HepG2 (cell line): ENCODE results near the gene SAMD4A. TPM values are rescaled to one million over a fixed set of nuclear protein-coding genes. Genes with fewer than 3 reads are reported as not detected.

ENCODE experiments used
- ATAC-seq: fragments of 200-7000 bp; cut with Tn5 transposase; 3 replicates; pipeline ENCODE4 v1.9.1; 2020; ENCODE audit warnings: mild to moderate bottlenecking, moderate library complexity
- BruUV-seq: library from RNA; stranded (reverse); fragments of 400-500 nt; replicated peaks from 2 replicates; lab custom pipeline; 2021; lab: Mats Ljungman, UMichigan
- CTCF ChIA-PET: fragments of 300-600 bp; formaldehyde crosslinking; extraction: SDS; loops from one replicate; lab custom pipeline; 2021; ENCODE audit warnings: low total read pairs, inconsistent platforms, low intra/inter-chr PET ratio; lab: Yijun Ruan, JAX
- POLR2A ChIA-PET: fragments of 350-600 bp; sonication (Branson Sonifier 250); formaldehyde crosslinking; loops from one replicate; lab custom pipeline; 2020; ENCODE audit warnings: antibody characterized with exemption, inconsistent platforms; lab: Yijun Ruan, JAX
- DNase-seq: peaks from one replicate; pipeline ENCODE4 v3.0.0-alpha.2; 2015; ENCODE audit warnings: low spot score
- FAIRE-seq: peaks from 3 replicates; lab custom pipeline; 2011; peaks lifted over from hg19 to GRCh38; lab: Jason Lieb, UNC
- H2AFZ ChIP-seq: one replicate; pipeline ENCODE4 v1.6.1; 2011; ENCODE audit warnings: low read length, inconsistent platforms
- H3K27ac ChIP-seq: fragments of 300-600 bp; 3 replicates; pipeline ENCODE4 v1.8.0; 2011; ENCODE audit warnings: mixed run types, mild to moderate bottlenecking, mixed read lengths, low read length, inconsistent platforms; ENCODE audit not compliant: insufficient read depth; ENCODE audit errors: extremely low read length
- H3K27me3 ChIP-seq, 2 experiments: fragments of 200-600 bp in 1 of 2; 2 replicates in 1 of 2; 3 replicates in 1 of 2; pipeline versions ENCODE4 v1.6.0 to v1.8.0; 2011; ENCODE audit warnings: low read length in 2 of 2, mild to moderate bottlenecking in 2 of 2, moderate library complexity in 2 of 2, inconsistent platforms in 1 of 2; ENCODE audit not compliant: insufficient read depth in 2 of 2, control insufficient read depth in 1 of 2
- H3K36me3 ChIP-seq, 2 experiments: fragments of 200-600 bp in 1 of 2; replicated peaks in 1 of 2; 2 replicates in 1 of 2; 3 replicates in 1 of 2; pipeline versions ENCODE4 v1.5.1 to v1.8.0; 2011; ENCODE audit warnings: low read length in 2 of 2, inconsistent platforms in 1 of 2; ENCODE audit not compliant: insufficient read depth in 2 of 2, control insufficient read depth in 1 of 2
- H3K4me1 ChIP-seq: 2 replicates; pipeline ENCODE4 v1.5.1; 2012; ENCODE audit warnings: low read length, inconsistent platforms; ENCODE audit not compliant: insufficient read depth
- H3K4me2 ChIP-seq: 2 replicates; pipeline ENCODE4 v1.6.0; 2011; ENCODE audit warnings: low read depth, low read length, inconsistent platforms
- H3K4me3 ChIP-seq, 3 experiments: fragments of 200-600 bp in 1 of 3; sonication (generic), shearing (Covaris generic) in 1 of 3; replicated peaks in 1 of 3; 2 replicates each; pipeline ENCODE4 v1.5.1; 2011 to 2016; ENCODE audit warnings: low read length in 3 of 3, inconsistent platforms in 2 of 3, low read depth in 2 of 3, mild to moderate bottlenecking in 2 of 3, control low read depth in 1 of 3, mixed read lengths in 1 of 3; ENCODE audit not compliant: insufficient read depth in 1 of 3
- H3K79me2 ChIP-seq: one replicate; pipeline ENCODE4 v1.6.1; 2011; ENCODE audit warnings: low read length, inconsistent platforms; ENCODE audit not compliant: insufficient read depth
- H3K9ac ChIP-seq: 2 replicates; pipeline ENCODE4 v1.6.0; 2011; ENCODE audit warnings: mild to moderate bottlenecking, low read depth, low read length, inconsistent platforms; ENCODE audit not compliant: insufficient read depth
- H3K9me3 ChIP-seq: 2 replicates; pipeline ENCODE4 v1.5.1; 2012; ENCODE audit warnings: mild to moderate bottlenecking, low read length
- H4K20me1 ChIP-seq: 2 replicates; pipeline ENCODE4 v1.6.0; 2011; ENCODE audit warnings: inconsistent platforms, mild to moderate bottlenecking, low read length, moderate library complexity; ENCODE audit not compliant: insufficient read depth
- ATF5 ChIP-seq: sonication (generic); formaldehyde crosslinking; IDR thresholded peaks from 2 replicates; pipeline ENCODE4 v1.4.0; 2020; ENCODE audit warnings: mild to moderate bottlenecking, low read depth, missing genetic modification reagents
- CREB1 ChIP-seq, 2 experiments: fragments of 450-650 bp in 1 of 2; IDR thresholded peaks; 2 replicates each; pipeline ENCODE4 v1.6.1; 2016 to 2017; ENCODE audit warnings: control low read depth in 1 of 2, mild to moderate bottlenecking in 1 of 2, missing compliant biosample characterization in 1 of 2, missing genetic modification characterization in 1 of 2
- HNF1A ChIP-seq, 2 experiments: sonication (generic) in 1 of 2; formaldehyde crosslinking in 1 of 2; IDR thresholded peaks; 2 replicates each; pipeline versions ENCODE4 v1.4.0 to v1.6.1; 2016 to 2020; ENCODE audit warnings: borderline replicate concordance in 1 of 2, low read depth in 1 of 2, mild to moderate bottlenecking in 1 of 2, missing genetic modification reagents in 1 of 2
- HNF4G ChIP-seq, 2 experiments: sonication (generic) in 1 of 2; formaldehyde crosslinking in 1 of 2; IDR thresholded peaks; 2 replicates each; pipeline versions ENCODE4 v1.4.0 to v1.6.1; 2011 to 2020; ENCODE audit warnings: borderline replicate concordance in 2 of 2, low read depth in 2 of 2, mild to moderate bottlenecking in 2 of 2, low read length in 1 of 2, missing genetic modification reagents in 1 of 2, moderate library complexity in 1 of 2
- KDM1A ChIP-seq: IDR thresholded peaks from 2 replicates; pipeline ENCODE4 v1.6.1; 2016; ENCODE audit warnings: missing compliant biosample characterization
- LBX2 ChIP-seq: sonication (generic); formaldehyde crosslinking; IDR thresholded peaks from 2 replicates; pipeline ENCODE4 v1.5.0; 2020; ENCODE audit warnings: missing genetic modification reagents, mild to moderate bottlenecking, borderline replicate concordance
- NR2F2 ChIP-seq: IDR thresholded peaks from 2 replicates; pipeline ENCODE4 v1.6.1; 2012; ENCODE audit warnings: low read depth, inconsistent platforms, borderline replicate concordance
- POLR2G ChIP-seq: fragments of 200-400 bp; formaldehyde crosslinking; IDR thresholded peaks from 2 replicates; pipeline ENCODE4 v1.6.1; 2018; ENCODE audit warnings: mild to moderate bottlenecking, low read depth, low read length, moderate library complexity
- PRPF4 ChIP-seq: fragments of 200-400 bp; formaldehyde crosslinking; IDR thresholded peaks from 2 replicates; pipeline ENCODE4 v1.6.1; 2016; ENCODE audit warnings: low read length, low read depth; ENCODE audit not compliant: poor library complexity, severe bottlenecking
- RNF219 ChIP-seq: sonication (generic); formaldehyde crosslinking; IDR thresholded peaks from 2 replicates; pipeline ENCODE4 v1.5.0; 2020; ENCODE audit warnings: mild to moderate bottlenecking, missing genetic modification reagents
- TBX3 ChIP-seq: fragments of 450-650 bp; IDR thresholded peaks from 2 replicates; pipeline ENCODE4 v1.6.1; 2017; ENCODE audit warnings: antibody characterized with exemption, mild to moderate bottlenecking, inconsistent platforms, borderline replicate concordance
- ZNF616 ChIP-seq: sonication (generic); formaldehyde crosslinking; IDR thresholded peaks from 2 replicates; pipeline ENCODE4 v1.5.0; 2020; ENCODE audit warnings: low read depth, mild to moderate bottlenecking, missing genetic modification reagents
- WGBS: methylation state at CpG from one replicate; pipeline ENCODE4 v1.1.6; 2017; ENCODE audit warnings: low lambda C conversion rate; 5-methylcytosine and 5-hydroxymethylcytosine counted together
- in situ Hi-C: cut with HindIII; loops from 2 replicates; pipeline ENCODE4 v1.10.0; 2017; ENCODE audit warnings: low pct_unique_long_range_greater_than_20kb; ENCODE audit not compliant: extremely low pct_ligation_motif_present
- intact Hi-C: fragments of 100-400 bp; cut with micrococcal nuclease; formaldehyde crosslinking; loops from one replicate; pipeline ENCODE4 v1.10.0; 2022; ENCODE audit not compliant: unreplicated experiment
- polyA plus RNA-seq, 8 experiments: library from polyadenylated mRNA; depleted of rRNA in 3 of 8; stranded (reverse) in 7 of 8; unstranded in 1 of 8; fragments of >200 nt; fragmentation: Illumina TruSeq in 4 of 8; extraction: Trizol in 4 of 8; gene quantifications; 2 replicates each; pipeline versions ENCODE4 v1.2.1 to v1.2.3, GENCODE V29; 2011 to 2016; ENCODE audit warnings: low read depth in 4 of 8, missing spikeins in 1 of 8, mixed read lengths in 1 of 8; ENCODE audit not compliant: insufficient read depth in 1 of 8
- total RNA-seq, 5 experiments: library from RNA; depleted of rRNA; stranded (reverse); fragments of >200 nt; fragmentation: Illumina TruSeq; extraction: Trizol; gene quantifications; 2 replicates each; pipeline ENCODE4 v1.2.3, GENCODE V29; 2016; ENCODE audit warnings: low read depth in 1 of 5

SAMD4A gene
- total and polyA plus RNA-seq, 2 of the 13 experiments (the other 11 are each of a cell fraction or from before 2014, with no cell fraction given): 11.8 to 13.0 TPM

GRCh38 chr14:54567639-54568561 lies 972 bp downstream of the SAMD4A start:
- H3K4me2 ChIP-seq: peak overlapping the region; percentile 94
- FAIRE-seq (no peak), DNase-seq (peak; percentile 14), ATAC-seq (peak; percentile 8)
- peaks cover 25% of the 10 kb centered on the region for H4K20me1 ChIP-seq
- H3K79me2 ChIP-seq: peaks cover 62% of the 10 kb centered on the region
- intact Hi-C loops (loop anchor here (5.0 to 10.0 kb wide), 3 partner anchors 84 to 337 kb away; partner anchors contain the start of gene GCH1), in situ Hi-C loops (loop anchor here (5.0 to 10.0 kb wide), 4 partner anchors 84 to 237 kb away; no protein-coding TSS in a partner anchor)
- WGBS: 2% methylated on average over 49 of the region's 70 CpGs
- peak overlapping the region; percentile 73 to 93 (median 89) for H3K4me3 ChIP-seq
- H3K9ac ChIP-seq: peak overlapping the region; percentile 96
- peaks cover 35% of the 10 kb centered on the region for H3K4me1 ChIP-seq
- H3K27me3 ChIP-seq: no peaks in the 10 kb centered on the region
- ChIA-PET POLR2A (interaction anchor here (0.6 to 4.5 kb wide), 10 partner anchors 9 to 388 kb away, joined by 3 to 35 read pairs (median 14); no protein-coding TSS in a partner anchor), CTCF (no interaction called here)
- peaks cover 0 to 32% of the 10 kb centered on the region in 2 experiments; a peak in 3 of 5 replicates for H3K36me3 ChIP-seq
- no peak overlapping the region for H2AFZ ChIP-seq
- peaks cover 10% of the 10 kb centered on the region for H3K9me3 ChIP-seq
- no TSS peak for BruUV-seq
- H3K27ac ChIP-seq: peak overlapping the region; percentile 97
- no peak for TF ChIP-seq HNF4G (IDR thresholded peaks at IDR 0.05; ENCODE audit: borderline replicate concordance, low read depth, low read length)
- TF ChIP-seq HNF4G (CRISPR knock-in tag; IDR thresholded peaks at IDR 0.05; ENCODE audit: borderline replicate concordance, low read depth): no peak
- no peak for TF ChIP-seq RNF219 (CRISPR knock-in tag)
- TF ChIP-seq ZNF616 (CRISPR knock-in tag): no peak
- no peak for TF ChIP-seq LBX2 (CRISPR knock-in tag)
- no peak for TF ChIP-seq NR2F2
- TF ChIP-seq CREB1 (IDR thresholded peaks at IDR 0.05): no peak
- TF ChIP-seq CREB1 (CRISPR knock-in tag; IDR thresholded peaks at IDR 0.05): no peak
- no peak for TF ChIP-seq ATF5 (CRISPR knock-in tag)
- no peak for TF ChIP-seq HNF1A (IDR thresholded peaks at IDR 0.05; ENCODE audit: low read depth)
- 0 out of 2 replicates have a peak, but pooled peaks have one; percentile 22 for TF ChIP-seq HNF1A (CRISPR knock-in tag; IDR thresholded peaks at IDR 0.05; ENCODE audit: borderline replicate concordance)
- TF ChIP-seq TBX3: no peak
- TF ChIP-seq POLR2G: no peak
- TF ChIP-seq KDM1A (CRISPR knock-in tag): no peak
- no peak for TF ChIP-seq PRPF4
